K562 (cell line): ENCODE measurements around the gene IL12A. TPM values are rescaled to one million over a fixed set of nuclear protein-coding genes. Genes with fewer than 3 reads are reported as not detected.

Experiments used
- ATAC-seq: fragments of 200-7000 bp; cut with Tn5 transposase; 3 replicates; pipeline ENCODE4 v1.9.1; 2020; ENCODE audit warnings: moderate library complexity
- BruUV-seq: library from RNA; stranded (reverse); fragments of 400-500 nt; replicated peaks from 2 replicates; lab custom pipeline; 2021; lab: Mats Ljungman, UMichigan
- CTCF ChIA-PET: fragments of 300-600 bp; formaldehyde crosslinking; extraction: SDS; loops from one replicate; lab custom pipeline; 2021; ENCODE audit warnings: low intra/inter-chr PET ratio; lab: Yijun Ruan, JAX
- POLR2A ChIA-PET: fragments of 300-600, 350-650 bp; sonication (Branson Sonifier 250); formaldehyde crosslinking; extraction: SDS; loops from one replicate; lab custom pipeline; 2021; ENCODE audit warnings: antibody characterized with exemption, inconsistent platforms; lab: Yijun Ruan, JAX
- DNase-seq, 4 experiments: peaks; one replicate each; pipeline versions ENCODE4 v3.0.0 to v3.0.0-alpha.2; 2011 to 2018; ENCODE audit warnings: low spot score in 3 of 4, mixed read lengths in 3 of 4; ENCODE audit errors: extremely low read depth in 1 of 4
- FAIRE-seq: peaks from 2 replicates; lab custom pipeline; 2011; peaks lifted over from hg19 to GRCh38; lab: Jason Lieb, UNC
- H2AFZ ChIP-seq: 2 replicates; pipeline ENCODE4 v1.6.0; 2011; ENCODE audit warnings: low read depth, low read length, control low read depth, inconsistent platforms
- H3K27ac ChIP-seq: fragments of 200-600 bp; 3 replicates; pipeline ENCODE4 v1.8.0; 2011; ENCODE audit warnings: low read depth, mild to moderate bottlenecking, control low read depth, inconsistent platforms, low read length, moderate library complexity, mixed read lengths; ENCODE audit errors: extremely low read depth
- H3K27me3 ChIP-seq, 2 experiments: fragments of 300-600 bp in 1 of 2; 2 replicates in 1 of 2; 3 replicates in 1 of 2; pipeline versions ENCODE4 v1.6.0 to v1.8.0; 2011; ENCODE audit warnings: inconsistent platforms in 2 of 2, low read length in 2 of 2, mild to moderate bottlenecking in 1 of 2, mixed read lengths in 1 of 2, moderate library complexity in 1 of 2; ENCODE audit not compliant: control insufficient read depth in 2 of 2, insufficient read depth in 2 of 2
- H3K36me3 ChIP-seq: fragments of 300-600 bp; 3 replicates; pipeline ENCODE4 v1.8.0; 2011; ENCODE audit warnings: mild to moderate bottlenecking, low read length, inconsistent platforms; ENCODE audit not compliant: control insufficient read depth, insufficient read depth
- H3K4me1 ChIP-seq, 2 experiments: fragments of 200-600 bp in 1 of 2; replicated peaks in 1 of 2; 2 replicates in 1 of 2; 3 replicates in 1 of 2; pipeline versions ENCODE4 v1.5.1 to v1.8.0; 2011; ENCODE audit warnings: inconsistent platforms in 2 of 2, low read length in 2 of 2, mild to moderate bottlenecking in 1 of 2, mixed read lengths in 1 of 2, moderate library complexity in 1 of 2; ENCODE audit not compliant: control insufficient read depth in 2 of 2, insufficient read depth in 2 of 2
- H3K4me2 ChIP-seq: 2 replicates; pipeline ENCODE4 v1.6.1; 2011; ENCODE audit warnings: low read length, control low read depth, inconsistent platforms, mixed read lengths; ENCODE audit not compliant: insufficient read depth
- H3K4me3 ChIP-seq: fragments of 200-600 bp; sonication (generic), shearing (Covaris generic); 2 replicates; pipeline ENCODE4 v1.5.1; 2016; ENCODE audit warnings: control low read depth, inconsistent platforms
- H3K79me2 ChIP-seq: fragments of 200-600 bp; 3 replicates; pipeline ENCODE4 v1.8.0; 2011; ENCODE audit warnings: low read length, inconsistent platforms; ENCODE audit not compliant: control insufficient read depth, insufficient read depth
- H3K9ac ChIP-seq, 2 experiments: 2 replicates each; pipeline versions ENCODE4 v1.6.0 to v1.6.1; 2011; ENCODE audit warnings: low read depth in 2 of 2, low read length in 2 of 2, control low read depth in 1 of 2, inconsistent platforms in 1 of 2, mild to moderate bottlenecking in 1 of 2, mixed read lengths in 1 of 2; ENCODE audit not compliant: insufficient read depth in 1 of 2
- H3K9me1 ChIP-seq: one replicate; pipeline ENCODE4 v1.6.0; 2011; ENCODE audit warnings: inconsistent platforms, mild to moderate bottlenecking, low read length, moderate library complexity; ENCODE audit not compliant: control insufficient read depth, insufficient read depth
- H3K9me3 ChIP-seq: replicated peaks from 2 replicates; pipeline ENCODE4 v1.5.1; 2011; ENCODE audit warnings: low read depth, low read length, inconsistent platforms; ENCODE audit not compliant: control insufficient read depth, insufficient read depth
- H4K20me1 ChIP-seq: replicated peaks from 2 replicates; pipeline ENCODE4 v1.6.1; 2011; ENCODE audit warnings: low read length, inconsistent platforms, mixed read lengths; ENCODE audit not compliant: control insufficient read depth, insufficient read depth
- JUND ChIP-seq, 2 experiments: IDR thresholded peaks; 2 replicates in 1 of 2; 3 replicates in 1 of 2; pipeline ENCODE4 v1.6.1; 2011; ENCODE audit warnings: borderline replicate concordance in 2 of 2, low read depth in 2 of 2, low read length in 2 of 2, improper control_type of control experiment in 1 of 2, missing biosample characterization in 1 of 2, missing genetic modification characterization in 1 of 2, missing genetic modification reagents in 1 of 2
- MEIS2 ChIP-seq: fragments of 450-650 bp; IDR thresholded peaks from 2 replicates; pipeline ENCODE4 v1.6.1; 2014; ENCODE audit warnings: mild to moderate bottlenecking; ENCODE audit not compliant: partially characterized antibody
- NR2C2 ChIP-seq, 2 experiments: fragments of 200-800 bp in 1 of 2; sonication (Bioruptor generic) in 1 of 2; sonication (generic) in 1 of 2; formaldehyde crosslinking in 1 of 2; IDR thresholded peaks; 2 replicates each; pipeline versions ENCODE4 v1.6.1 to v1.8.0; 2016 to 2022; ENCODE audit warnings: mild to moderate bottlenecking in 1 of 2, missing compliant biosample characterization in 1 of 2, missing genetic modification characterization in 1 of 2, missing genetic modification reagents in 1 of 2
- PBX2 ChIP-seq, 2 experiments: IDR thresholded peaks in 1 of 2; conservative IDR thresholded peaks in 1 of 2; 2 replicates each; pipeline ENCODE4 v1.6.1; 2016; ENCODE audit warnings: low read depth in 2 of 2, mild to moderate bottlenecking in 1 of 2, missing compliant biosample characterization in 1 of 2, missing genetic modification characterization in 1 of 2, moderate library complexity in 1 of 2
- WGBS: fragments of 100-300 bp; shearing (Covaris generic); methylation state at CpG from one replicate; pipeline ENCODE4 v1.1.6; 2016; ENCODE audit warnings: low coverage, mixed read lengths; ENCODE audit not compliant: insufficient coverage; ENCODE audit errors: missing lambda C conversion rate; 5-methylcytosine and 5-hydroxymethylcytosine counted together
- in situ Hi-C: fragments of 300-500 bp; cut with MboI; formaldehyde crosslinking; loops from 4 replicates; pipeline ENCODE4 v1.15.0; 2018; ENCODE audit warnings: inconsistent platforms, mixed read lengths
- intact Hi-C: fragments of 100-400 bp; cut with micrococcal nuclease; formaldehyde crosslinking; loops from 2 replicates; pipeline ENCODE4 v1.14.2; 2022
- polyA plus RNA-seq, 8 experiments: library from polyadenylated mRNA; depleted of rRNA in 4 of 8; stranded (reverse) in 5 of 8; unstranded in 3 of 8; fragments of >200 nt; fragmentation: Nextera tagmentation in 2 of 8; fragmentation: Illumina TruSeq in 1 of 8; extraction: Ambion mirVana in 2 of 8; extraction: Trizol in 1 of 8; gene quantifications; 2 replicates each; pipeline versions ENCODE4 v1.2.1 to v1.2.3, GENCODE V29; 2011 to 2014; ENCODE audit warnings: inconsistent platforms in 1 of 8, missing spikeins in 1 of 8
- total RNA-seq, 7 experiments: library from RNA; depleted of rRNA in 6 of 7; stranded (reverse); fragments of >200 nt in 6 of 7; fragmentation: Illumina TruSeq in 2 of 7; extraction: Trizol in 2 of 7; gene quantifications; 2 replicates each; pipeline versions ENCODE4 v1.2.1 to v1.2.3, GENCODE V29; 2011 to 2021; ENCODE audit warnings: low replicate concordance in 1 of 7
- TF ChIP-seq, protein P1 (sequence below): fragments of 450-650 bp; IDR thresholded peaks from 2 replicates; pipeline ENCODE4 v1.6.1; 2016
- TF ChIP-seq, protein P2 (sequence below), 2 experiments: fragments of 450-650 bp in 1 of 2; IDR thresholded peaks; 2 replicates each; pipeline ENCODE4 v1.6.1; 2011 to 2017; ENCODE audit warnings: low read depth in 2 of 2, antibody characterized with exemption in 1 of 2, borderline replicate concordance in 1 of 2, low read length in 1 of 2, mild to moderate bottlenecking in 1 of 2, mixed read lengths in 1 of 2; ENCODE audit not compliant: control insufficient read depth in 1 of 2

IL12A gene
- total and polyA plus RNA-seq, 9 of the 15 experiments (the other 6 are each of a cell fraction or from before 2014, with no cell fraction given), result not detected

DNA sequence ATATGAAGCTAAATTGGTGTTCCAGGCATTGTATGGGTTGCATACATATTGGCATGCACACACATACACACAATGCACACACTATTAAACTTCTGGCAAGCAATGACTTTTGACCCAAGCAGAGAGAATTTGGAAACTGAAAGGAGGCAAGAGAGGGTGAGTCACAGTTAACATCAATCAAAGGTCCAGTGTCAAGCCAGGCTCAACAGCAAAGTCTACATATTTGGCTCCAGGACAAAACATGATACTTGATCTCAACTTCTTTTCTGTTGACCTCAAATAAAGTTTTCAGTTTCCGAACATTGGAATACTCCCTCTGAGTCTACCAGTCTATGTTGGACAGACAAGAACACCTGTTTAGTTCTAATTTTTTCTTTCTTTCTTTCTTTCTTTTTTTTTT is 28.3 kb downstream of the IL12A start:
- no peak overlapping the region for H3K4me3 ChIP-seq
- H4K20me1 ChIP-seq, result no peaks in the 10 kb centered on the region
- no peak for FAIRE-seq
- no peak overlapping the region for H3K27ac ChIP-seq
- intact Hi-C loops (no loop called here), in situ Hi-C loops (no loop called here)
- no peak for DNase-seq
- H3K36me3 ChIP-seq, result no peaks in the 10 kb centered on the region
- H3K9ac ChIP-seq, result no peak overlapping the region
- TF ChIP-seq PBX2 (CRISPR knock-in tag; IDR thresholded peaks at IDR 0.05; ENCODE audit: low read depth), result no peak
- peak; percentile 70; the same call in 1 of the 2 replicates for TF ChIP-seq PBX2 (tag; conservative IDR thresholded peaks at IDR 0.05; ENCODE audit: low read depth)
- TF ChIP-seq, protein P1, sequence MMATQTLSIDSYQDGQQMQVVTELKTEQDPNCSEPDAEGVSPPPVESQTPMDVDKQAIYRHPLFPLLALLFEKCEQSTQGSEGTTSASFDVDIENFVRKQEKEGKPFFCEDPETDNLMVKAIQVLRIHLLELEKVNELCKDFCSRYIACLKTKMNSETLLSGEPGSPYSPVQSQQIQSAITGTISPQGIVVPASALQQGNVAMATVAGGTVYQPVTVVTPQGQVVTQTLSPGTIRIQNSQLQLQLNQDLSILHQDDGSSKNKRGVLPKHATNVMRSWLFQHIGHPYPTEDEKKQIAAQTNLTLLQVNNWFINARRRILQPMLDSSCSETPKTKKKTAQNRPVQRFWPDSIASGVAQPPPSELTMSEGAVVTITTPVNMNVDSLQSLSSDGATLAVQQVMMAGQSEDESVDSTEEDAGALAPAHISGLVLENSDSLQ, result peak; percentile 26; the same call in 1 of the 2 replicates
- TF ChIP-seq NR2C2 (CRISPR knock-in tag; IDR thresholded peaks at IDR 0.05), result no peak
- peak; percentile 43; the same call in 1 of the 2 replicates for TF ChIP-seq NR2C2 (tag; IDR thresholded peaks at IDR 0.05)
- TF ChIP-seq, protein P2, sequence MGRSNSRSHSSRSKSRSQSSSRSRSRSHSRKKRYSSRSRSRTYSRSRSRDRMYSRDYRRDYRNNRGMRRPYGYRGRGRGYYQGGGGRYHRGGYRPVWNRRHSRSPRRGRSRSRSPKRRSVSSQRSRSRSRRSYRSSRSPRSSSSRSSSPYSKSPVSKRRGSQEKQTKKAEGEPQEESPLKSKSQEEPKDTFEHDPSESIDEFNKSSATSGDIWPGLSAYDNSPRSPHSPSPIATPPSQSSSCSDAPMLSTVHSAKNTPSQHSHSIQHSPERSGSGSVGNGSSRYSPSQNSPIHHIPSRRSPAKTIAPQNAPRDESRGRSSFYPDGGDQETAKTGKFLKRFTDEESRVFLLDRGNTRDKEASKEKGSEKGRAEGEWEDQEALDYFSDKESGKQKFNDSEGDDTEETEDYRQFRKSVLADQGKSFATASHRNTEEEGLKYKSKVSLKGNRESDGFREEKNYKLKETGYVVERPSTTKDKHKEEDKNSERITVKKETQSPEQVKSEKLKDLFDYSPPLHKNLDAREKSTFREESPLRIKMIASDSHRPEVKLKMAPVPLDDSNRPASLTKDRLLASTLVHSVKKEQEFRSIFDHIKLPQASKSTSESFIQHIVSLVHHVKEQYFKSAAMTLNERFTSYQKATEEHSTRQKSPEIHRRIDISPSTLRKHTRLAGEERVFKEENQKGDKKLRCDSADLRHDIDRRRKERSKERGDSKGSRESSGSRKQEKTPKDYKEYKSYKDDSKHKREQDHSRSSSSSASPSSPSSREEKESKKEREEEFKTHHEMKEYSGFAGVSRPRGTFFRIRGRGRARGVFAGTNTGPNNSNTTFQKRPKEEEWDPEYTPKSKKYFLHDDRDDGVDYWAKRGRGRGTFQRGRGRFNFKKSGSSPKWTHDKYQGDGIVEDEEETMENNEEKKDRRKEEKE (IDR thresholded peaks at IDR 0.05; ENCODE audit: borderline replicate concordance in 1 of 2, control insufficient read depth in 1 of 2, low read depth in 2 of 2, low read length in 1 of 2), result no peak
- TF ChIP-seq JUND (IDR thresholded peaks at IDR 0.05; ENCODE audit: borderline replicate concordance, low read depth, low read length), result no peak
- TF ChIP-seq JUND (tag; IDR thresholded peaks at IDR 0.05; ENCODE audit: borderline replicate concordance, low read depth, low read length), result peak; percentile 73; the same call in 2 of the 3 replicates
- peak; percentile 71 for TF ChIP-seq MEIS2
- no peak overlapping the region for H2AFZ ChIP-seq
- no peak for ATAC-seq
- no peaks in the 10 kb centered on the region for H3K9me1 ChIP-seq
- H3K4me1 ChIP-seq, result no peaks in the 10 kb centered on the region
- H3K27me3 ChIP-seq, result peaks cover 0 to 2% of the 10 kb centered on the region in 2 experiments; a peak in 2 of 5 replicates
- H3K9me3 ChIP-seq, result no peaks in the 10 kb centered on the region
- POLR2A ChIA-PET, result interaction anchor here (0.6 kb wide), 1 partner anchor 1144 kb away, joined by 8 read pairs; no protein-coding TSS in a partner anchor
- CTCF ChIA-PET, result no interaction called here
- no peak overlapping the region for H3K4me2 ChIP-seq
- H3K79me2 ChIP-seq, result no peaks in the 10 kb centered on the region
- WGBS, result 0% methylated on average over 1 of the region's 1 CpG
- no TSS peak for BruUV-seq
